GM12878 (cell line): ENCODE measurements around the gene FHOD3. TPM values are rescaled to one million over a fixed set of nuclear protein-coding genes. Genes with fewer than 3 reads are reported as not detected.

Source experiments
- ATAC-seq: fragments of 200-7000 bp; cut with Tn5 transposase; 3 replicates; pipeline ENCODE4 v1.9.1; 2020; ENCODE audit warnings: mild to moderate bottlenecking, moderate library complexity
- BruUV-seq: library from RNA; stranded (reverse); fragments of 400-500 nt; replicated peaks from 2 replicates; lab custom pipeline; 2021; lab: Mats Ljungman, UMichigan
- CTCF ChIA-PET: fragments of 300-600 bp; sonication (Branson Sonifier 250); formaldehyde crosslinking; extraction: SDS; loops from one replicate; lab custom pipeline; 2021; ENCODE audit warnings: inconsistent platforms; lab: Yijun Ruan, JAX
- POLR2A ChIA-PET: fragments of 350-600 bp; formaldehyde crosslinking; extraction: SDS; loops from one replicate; lab custom pipeline; 2021; ENCODE audit warnings: inconsistent platforms; lab: Charles Lee
- RAD21 ChIA-PET: fragments of 300-600 bp; sonication (Branson Sonifier 250); formaldehyde crosslinking; loops from one replicate; lab custom pipeline; 2023; ENCODE audit warnings: antibody characterized with exemption; ENCODE audit not compliant: unreplicated experiment; lab: Charles Lee
- SMC1A ChIA-PET: fragments of 300-600 bp; sonication (Branson Sonifier 250); formaldehyde crosslinking; loops from one replicate; lab custom pipeline; 2023; ENCODE audit not compliant: unreplicated experiment, uncharacterized antibody; lab: Charles Lee
- DNase-seq: peaks from one replicate; pipeline ENCODE4 v3.0.0-alpha.2; 2011; ENCODE audit warnings: low read depth, low spot score
- FAIRE-seq: peaks from 3 replicates; lab custom pipeline; 2011; peaks lifted over from hg19 to GRCh38; lab: Jason Lieb, UNC
- H2AFZ ChIP-seq: 2 replicates; pipeline ENCODE4 v1.6.0; 2011; ENCODE audit warnings: low read depth, low read length, control low read depth; ENCODE audit not compliant: control insufficient read depth
- H3K27ac ChIP-seq: 2 replicates; pipeline ENCODE4 v1.5.1; 2011; ENCODE audit warnings: control low read depth; ENCODE audit not compliant: control insufficient read depth, insufficient read depth
- H3K27me3 ChIP-seq, 2 experiments: replicated peaks in 1 of 2; 2 replicates each; pipeline versions ENCODE4 v1.6.0 to v1.6.1; 2011; ENCODE audit warnings: low read length in 1 of 2; ENCODE audit not compliant: control insufficient read depth in 2 of 2, insufficient read depth in 2 of 2
- H3K36me3 ChIP-seq, 2 experiments: 2 replicates each; pipeline ENCODE4 v1.5.1; 2011; ENCODE audit warnings: low read length in 1 of 2; ENCODE audit not compliant: control insufficient read depth in 2 of 2, insufficient read depth in 2 of 2
- H3K4me1 ChIP-seq: 2 replicates; pipeline ENCODE4 v1.6.1; 2011; ENCODE audit warnings: mild to moderate bottlenecking, low read length, moderate library complexity, mixed read lengths; ENCODE audit not compliant: control insufficient read depth, insufficient read depth
- H3K4me2 ChIP-seq: 2 replicates; pipeline ENCODE4 v1.6.0; 2011; ENCODE audit warnings: control low read depth; ENCODE audit not compliant: control insufficient read depth, insufficient read depth
- H3K4me3 ChIP-seq: fragments of 200-600 bp; sonication (generic); 2 replicates; pipeline ENCODE4 v1.5.1; 2016
- H3K79me2 ChIP-seq: 2 replicates; pipeline ENCODE4 v1.6.0; 2011; ENCODE audit warnings: low read length; ENCODE audit not compliant: control insufficient read depth, insufficient read depth
- H3K9ac ChIP-seq: 2 replicates; pipeline ENCODE4 v1.8.0; 2011; ENCODE audit warnings: low read length, control low read depth, mixed read lengths; ENCODE audit not compliant: control insufficient read depth, insufficient read depth
- H3K9me3 ChIP-seq: replicated peaks from 3 replicates; pipeline ENCODE4 v1.5.1; 2011; ENCODE audit warnings: mild to moderate bottlenecking, low read length; ENCODE audit not compliant: control insufficient read depth, insufficient read depth
- H4K20me1 ChIP-seq: 2 replicates; pipeline ENCODE4 v1.6.0; 2011; ENCODE audit not compliant: control insufficient read depth, insufficient read depth
- GATAD2B ChIP-seq: fragments of 450-650 bp; conservative IDR thresholded peaks from 2 replicates; pipeline ENCODE4 v1.6.1; 2017; ENCODE audit warnings: low read depth, mild to moderate bottlenecking, moderate library complexity
- HDAC6 ChIP-seq: fragments of 200-600 bp; sonication (generic); IDR thresholded peaks from one replicate; pipeline ENCODE4 v1.8.0; 2017; ENCODE audit warnings: antibody characterized with exemption; ENCODE audit not compliant: unreplicated experiment
- KLF5 ChIP-seq: fragments of 450-650 bp; IDR thresholded peaks from 2 replicates; pipeline ENCODE4 v1.6.1; 2014; ENCODE audit warnings: mild to moderate bottlenecking; ENCODE audit not compliant: partially characterized antibody
- SREBF2 ChIP-seq: IDR thresholded peaks from 2 replicates; pipeline ENCODE4 v1.6.1; 2012; ENCODE audit warnings: mild to moderate bottlenecking, low read length
- SUPT20H ChIP-seq: IDR thresholded peaks from 2 replicates; pipeline ENCODE4 v1.6.1; 2011; ENCODE audit warnings: low read depth, mild to moderate bottlenecking, low read length, moderate library complexity, borderline replicate concordance; ENCODE audit not compliant: control insufficient read depth
- SUZ12 ChIP-seq: fragments of 200-600 bp; sonication (generic); IDR thresholded peaks from one replicate; pipeline ENCODE4 v1.6.1; 2018; ENCODE audit warnings: antibody characterized with exemption, mild to moderate bottlenecking; ENCODE audit not compliant: unreplicated experiment
- TARDBP ChIP-seq: IDR thresholded peaks from 2 replicates; pipeline ENCODE4 v1.6.1; 2016; ENCODE audit warnings: borderline replicate concordance
- WRNIP1 ChIP-seq: IDR thresholded peaks from 2 replicates; pipeline ENCODE4 v1.6.1; 2011; ENCODE audit warnings: low read depth, low read length, improper control_type of control experiment, borderline replicate concordance
- ZNF217 ChIP-seq: fragments of 450-650 bp; IDR thresholded peaks from 2 replicates; pipeline ENCODE4 v1.6.1; 2017; ENCODE audit warnings: antibody characterized with exemption, mild to moderate bottlenecking
- WGBS: methylation state at CpG from one replicate; pipeline ENCODE4 v1.1.6; 2016; ENCODE audit warnings: low lambda C conversion rate; ENCODE audit not compliant: insufficient replicate concordance, insufficient coverage; ENCODE audit errors: missing lambda C conversion rate; 5-methylcytosine and 5-hydroxymethylcytosine counted together
- in situ Hi-C: fragments of 300-500 bp; cut with MboI; formaldehyde crosslinking; loops from 9 replicates; pipeline ENCODE4 v1.14.3; 2018; ENCODE audit warnings: mixed read lengths
- intact Hi-C: fragments of 100-400 bp; cut with micrococcal nuclease; formaldehyde crosslinking; loops from one replicate; pipeline ENCODE4 v1.14.2; 2022; ENCODE audit not compliant: unreplicated experiment
- polyA plus RNA-seq, 11 experiments: library from polyadenylated mRNA; depleted of rRNA in 4 of 11; unstranded in 6 of 11; stranded (reverse) in 5 of 11; fragments of >200 nt; fragmentation: Nextera tagmentation in 4 of 11; fragmentation: Illumina TruSeq in 1 of 11; extraction: Ambion mirVana in 4 of 11; extraction: Trizol in 1 of 11; gene quantifications; 1 replicate in 1 of 11; 2 replicates in 10 of 11; pipeline versions ENCODE4 v1.2.1 to v1.2.3, GENCODE V29; 2011 to 2016; ENCODE audit warnings: inconsistent platforms in 2 of 11, missing spikeins in 2 of 11, low read depth in 1 of 11
- total RNA-seq, 4 experiments: library from RNA; depleted of rRNA in 3 of 4; stranded (reverse); fragments of >200 nt in 3 of 4; fragmentation: Illumina TruSeq in 1 of 4; extraction: Trizol in 1 of 4; gene quantifications; 2 replicates each; pipeline versions ENCODE4 v1.2.1 to v1.2.3, GENCODE V29; 2013 to 2021
- TF ChIP-seq, protein P1 (sequence below): fragments of 450-650 bp; formaldehyde crosslinking; IDR thresholded peaks from 2 replicates; pipeline ENCODE4 v1.4.0; 2020; ENCODE audit warnings: mild to moderate bottlenecking, moderate library complexity
- TF ChIP-seq, protein P2 (sequence below): fragments of 450-650 bp; IDR thresholded peaks from 2 replicates; pipeline ENCODE4 v1.6.1; 2017; ENCODE audit warnings: borderline replicate concordance

FHOD3 gene
- total and polyA plus RNA-seq, 10 of the 15 experiments (the other 5 are each of a cell fraction or from before 2014, with no cell fraction given) = 0.77 to 26.7 (median 10.4) TPM

DNA sequence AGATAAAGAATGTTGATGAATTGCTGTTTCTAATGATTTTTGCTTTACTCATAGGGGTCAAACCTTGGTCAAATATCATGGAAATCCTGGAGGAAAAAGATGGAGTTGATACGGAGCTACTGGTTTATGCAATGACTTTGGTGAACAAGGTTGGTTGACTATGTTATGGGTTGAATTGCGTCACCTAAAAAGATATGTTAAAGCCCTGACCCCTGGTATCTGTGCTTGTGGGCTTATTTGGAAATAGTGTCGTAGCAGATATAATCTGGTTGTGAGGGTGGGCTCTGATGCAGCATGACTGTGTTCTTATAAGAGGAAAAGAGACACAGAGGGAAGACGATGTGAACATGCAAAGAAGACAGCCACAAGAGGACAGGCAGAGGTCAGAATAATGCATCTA lies 305.1 kb downstream of the FHOD3 start:
- Histone ChIP-seq H3K27me3 (no peaks in the 10 kb centered on the region), H3K4me3 (no peak overlapping the region), H3K4me1 (no peaks in the 10 kb centered on the region), H3K79me2 (no peaks in the 10 kb centered on the region), H3K9ac (no peak overlapping the region), H2AFZ (no peak overlapping the region), H4K20me1 (no peaks in the 10 kb centered on the region), H3K9me3 (no peaks in the 10 kb centered on the region; the same call in 2 of the 3 replicates), H3K27ac (no peak overlapping the region), H3K4me2 (no peak overlapping the region)
- SMC1A ChIA-PET = no interaction called here
- in situ Hi-C loops = no loop called here
- 66% methylated on average over 4 of the region's 4 CpGs for WGBS
- no TSS peak for BruUV-seq
- peak; percentile 41 for FAIRE-seq
- intact Hi-C loops = no loop called here
- no peak for DNase-seq
- CTCF ChIA-PET = no interaction called here
- RAD21 ChIA-PET = no interaction called here
- TF ChIP-seq WRNIP1 (no peak), HDAC6 (no peak), SUZ12 (no peak), ZNF217 (no peak), TARDBP (no peak), SREBF2 (no peak), SUPT20H (no peak), KLF5 (no peak), GATAD2B (no peak)
- TF ChIP-seq, protein P1, sequence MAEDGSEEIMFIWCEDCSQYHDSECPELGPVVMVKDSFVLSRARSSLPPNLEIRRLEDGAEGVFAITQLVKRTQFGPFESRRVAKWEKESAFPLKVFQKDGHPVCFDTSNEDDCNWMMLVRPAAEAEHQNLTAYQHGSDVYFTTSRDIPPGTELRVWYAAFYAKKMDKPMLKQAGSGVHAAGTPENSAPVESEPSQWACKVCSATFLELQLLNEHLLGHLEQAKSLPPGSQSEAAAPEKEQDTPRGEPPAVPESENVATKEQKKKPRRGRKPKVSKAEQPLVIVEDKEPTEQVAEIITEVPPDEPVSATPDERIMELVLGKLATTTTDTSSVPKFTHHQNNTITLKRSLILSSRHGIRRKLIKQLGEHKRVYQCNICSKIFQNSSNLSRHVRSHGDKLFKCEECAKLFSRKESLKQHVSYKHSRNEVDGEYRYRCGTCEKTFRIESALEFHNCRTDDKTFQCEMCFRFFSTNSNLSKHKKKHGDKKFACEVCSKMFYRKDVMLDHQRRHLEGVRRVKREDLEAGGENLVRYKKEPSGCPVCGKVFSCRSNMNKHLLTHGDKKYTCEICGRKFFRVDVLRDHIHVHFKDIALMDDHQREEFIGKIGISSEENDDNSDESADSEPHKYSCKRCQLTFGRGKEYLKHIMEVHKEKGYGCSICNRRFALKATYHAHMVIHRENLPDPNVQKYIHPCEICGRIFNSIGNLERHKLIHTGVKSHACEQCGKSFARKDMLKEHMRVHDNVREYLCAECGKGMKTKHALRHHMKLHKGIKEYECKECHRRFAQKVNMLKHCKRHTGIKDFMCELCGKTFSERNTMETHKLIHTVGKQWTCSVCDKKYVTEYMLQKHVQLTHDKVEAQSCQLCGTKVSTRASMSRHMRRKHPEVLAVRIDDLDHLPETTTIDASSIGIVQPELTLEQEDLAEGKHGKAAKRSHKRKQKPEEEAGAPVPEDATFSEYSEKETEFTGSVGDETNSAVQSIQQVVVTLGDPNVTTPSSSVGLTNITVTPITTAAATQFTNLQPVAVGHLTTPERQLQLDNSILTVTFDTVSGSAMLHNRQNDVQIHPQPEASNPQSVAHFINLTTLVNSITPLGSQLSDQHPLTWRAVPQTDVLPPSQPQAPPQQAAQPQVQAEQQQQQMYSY = no peak
- TF ChIP-seq, protein P2, sequence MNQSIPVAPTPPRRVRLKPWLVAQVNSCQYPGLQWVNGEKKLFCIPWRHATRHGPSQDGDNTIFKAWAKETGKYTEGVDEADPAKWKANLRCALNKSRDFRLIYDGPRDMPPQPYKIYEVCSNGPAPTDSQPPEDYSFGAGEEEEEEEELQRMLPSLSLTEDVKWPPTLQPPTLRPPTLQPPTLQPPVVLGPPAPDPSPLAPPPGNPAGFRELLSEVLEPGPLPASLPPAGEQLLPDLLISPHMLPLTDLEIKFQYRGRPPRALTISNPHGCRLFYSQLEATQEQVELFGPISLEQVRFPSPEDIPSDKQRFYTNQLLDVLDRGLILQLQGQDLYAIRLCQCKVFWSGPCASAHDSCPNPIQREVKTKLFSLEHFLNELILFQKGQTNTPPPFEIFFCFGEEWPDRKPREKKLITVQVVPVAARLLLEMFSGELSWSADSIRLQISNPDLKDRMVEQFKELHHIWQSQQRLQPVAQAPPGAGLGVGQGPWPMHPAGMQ = no peak
- TF ChIP-seq, all 136 proteins: peak for 0
- POLR2A ChIA-PET = no interaction called here
- ATAC-seq = no peak
- H3K36me3 ChIP-seq = peaks cover 0 to 2% of the 10 kb centered on the region in 2 experiments; a peak in 2 of 4 replicates
